Spleen (tissue), 11 donors: ENCODE results near the gene FTO. TPM values are rescaled to one million over a fixed set of nuclear protein-coding genes. Genes with fewer than 3 reads are reported as not detected.

Experiments used
- DNase-seq: peaks from one replicate; pipeline ENCODE4 v3.0.0-alpha.2; 2020
- H3K27ac ChIP-seq, 8 donors: fragments of 200-600 bp; sonication (generic) in 7 of 8; 1 replicate in 4 of 8; 2 replicates in 4 of 8; pipeline versions ENCODE4 v1.5.0 to v1.8.0; 2016 to 2021; ENCODE audit warnings: inconsistent platforms in 4 of 8, mild to moderate bottlenecking in 4 of 8, moderate library complexity in 1 of 8
- H3K27me3 ChIP-seq, 7 donors: fragments of 200-600 bp; sonication (generic) in 6 of 7; replicated peaks in 1 of 7; 1 replicate in 4 of 7; 2 replicates in 3 of 7; pipeline versions ENCODE4 v1.5.0 to v1.8.0; 2016 to 2021; ENCODE audit warnings: inconsistent platforms in 3 of 7, mild to moderate bottlenecking in 1 of 7
- H3K36me3 ChIP-seq, 6 donors: fragments of 200-600 bp; sonication (generic) in 5 of 6; 1 replicate in 4 of 6; 2 replicates in 2 of 6; pipeline versions ENCODE4 v1.5.0 to v1.8.0; 2016 to 2021; ENCODE audit warnings: inconsistent platforms in 2 of 6
- H3K4me1 ChIP-seq, 6 donors: fragments of 200-600 bp; sonication (generic) in 5 of 6; 1 replicate in 3 of 6; 2 replicates in 3 of 6; pipeline versions ENCODE4 v1.5.0 to v1.8.0; 2016 to 2021; ENCODE audit warnings: inconsistent platforms in 3 of 6
- H3K4me3 ChIP-seq, 8 donors: fragments of 200-600 bp; sonication (generic) in 7 of 8; 1 replicate in 4 of 8; 2 replicates in 4 of 8; pipeline versions ENCODE4 v1.5.0 to v1.8.0; 2016 to 2021; ENCODE audit warnings: inconsistent platforms in 4 of 8, mild to moderate bottlenecking in 4 of 8, moderate library complexity in 2 of 8
- H3K9me3 ChIP-seq, 8 donors: fragments of 200-600 bp; sonication (generic) in 7 of 8; 1 replicate in 4 of 8; 2 replicates in 4 of 8; pipeline versions ENCODE4 v1.5.0 to v1.8.0; 2016 to 2021; ENCODE audit warnings: inconsistent platforms in 4 of 8
- CTCF ChIP-seq, 11 experiments: fragments of 200-600 bp in 7 of 11; fragments of 450-650 bp in 4 of 11; sonication (generic) in 4 of 11; IDR thresholded peaks in 8 of 11; conservative IDR thresholded peaks in 3 of 11; 1 replicate in 7 of 11; 2 replicates in 4 of 11; pipeline versions ENCODE4 v1.4.0 to v1.8.0; 2016 to 2021; ENCODE audit warnings: antibody characterized with exemption in 11 of 11, inconsistent platforms in 4 of 11, mild to moderate bottlenecking in 1 of 11
- POLR2A ChIP-seq, 3 donors: fragments of 450-650 bp; IDR thresholded peaks; one replicate each; pipeline ENCODE4 v1.5.1; 2017; ENCODE audit warnings: antibody characterized with exemption in 3 of 3, mild to moderate bottlenecking in 1 of 3
- POLR2AphosphoS5 ChIP-seq, 3 donors: sonication (generic); formaldehyde crosslinking; IDR thresholded peaks; one replicate each; pipeline ENCODE4 v1.5.1; 2017; ENCODE audit warnings: antibody characterized with exemption in 3 of 3
- WGBS, 5 donors: extraction: QIAGEN DNeasy Blood & Tissue Kit in 3 of 5; methylation state at CpG; one replicate each; pipeline versions ENCODE4 v1.1.5 to v1.1.7; 2013 to 2018; 5-methylcytosine and 5-hydroxymethylcytosine counted together
- intact Hi-C: fragments of 100-400 bp; cut with DNase I; formaldehyde crosslinking; loops from one replicate; pipeline ENCODE4 v1.15.0; 2023; ENCODE audit warnings: low total_unique reads
- polyA plus RNA-seq, 3 donors: library from polyadenylated mRNA; stranded (reverse); fragments of 200-250 nt; gene quantifications; one replicate each; pipeline ENCODE4 v1.2.1, GENCODE V29; 2013
- total RNA-seq, 7 donors: library from RNA; depleted of rRNA in 3 of 7; stranded (reverse); fragments of >200 nt in 3 of 7; fragmentation: NEBNext Ultra II Directional in 4 of 7; extraction: Animal tissue kit (Norgen Biotek cat#: 25700) in 4 of 7; gene quantifications; one replicate each; pipeline versions ENCODE4 v1.1.0 to v1.2.1, GENCODE V29; 2016 to 2021
- donor health status: healthy with polysubstance abuse.
- donor health status: DM: no; HTN: no; CAD: no; lungs with moderate emphysema.
- donor health status: DM: no; HTN: no; CAD: no.
- donor health status: Bipolar disorder and iron deficiency.
- donor health status: healthy.
- donor health status: DM: no; HTN: no; CAD: no.
- donor health status: DM: yes; HTN: yes; CAD: no.

Gene FTO
- total and polyA plus RNA-seq, 10 donors = 6.8 to 89.8 (median 68.4) TPM

DNA sequence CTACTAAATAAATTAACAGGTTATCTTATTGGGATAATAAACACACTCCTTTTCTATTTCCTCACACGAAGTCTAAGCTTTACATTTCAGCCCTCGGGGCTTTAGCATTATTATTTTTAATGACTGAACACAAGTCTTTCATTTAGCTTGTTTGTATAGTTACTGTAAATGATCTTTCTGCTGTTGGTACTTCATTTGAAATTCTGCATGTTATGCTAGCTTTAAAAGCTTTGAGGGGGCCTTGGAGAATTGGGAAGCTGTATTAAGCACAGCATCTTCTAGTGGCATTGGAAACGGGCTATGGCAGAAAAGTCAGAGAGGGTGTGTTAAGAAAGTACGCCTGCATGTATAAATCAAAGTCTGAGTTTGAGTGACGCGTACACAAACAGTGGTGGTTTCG lies 243.7 kb downstream of the FTO start:
- Histone ChIP-seq H3K36me3 (no peaks in the 10 kb centered on the region), H3K4me1 (peaks cover 5 to 34% (median 15%) of the 10 kb centered on the region in 6 donors), H3K4me3 (no peak overlapping the region), H3K27me3 (no peaks in the 10 kb centered on the region), H3K9me3 (no peaks in the 10 kb centered on the region), H3K27ac (no peak overlapping the region)
- TF ChIP-seq POLR2A (IDR thresholded peaks at IDR 0.05) (no peak), CTCF (IDR thresholded peaks at IDR 0.05 in 8 of 11, conservative IDR thresholded peaks at IDR 0.05 in 3 of 11) (no peak), POLR2AphosphoS5 (IDR thresholded peaks at IDR 0.05) (no peak)
- intact Hi-C loops = no loop called here
- WGBS, 5 donors = 89 to 94% (median 92%) methylated on average over 7 of the region's 7 CpGs
- no peak for DNase-seq

GRCh38 chr16:53948326-53948725 lies 244.4 kb downstream of the FTO start:
- no peak overlapping the region for H3K4me3 ChIP-seq
- no peaks in the 10 kb centered on the region for H3K27me3 ChIP-seq
- 80 to 95% (median 88%) methylated on average over 4 of the region's 4 CpGs for WGBS, 5 donors
- intact Hi-C loops = no loop called here
- TF ChIP-seq CTCF (IDR thresholded peaks at IDR 0.05 in 8 of 11, conservative IDR thresholded peaks at IDR 0.05 in 3 of 11) (no peak), POLR2A (IDR thresholded peaks at IDR 0.05) (no peak), POLR2AphosphoS5 (IDR thresholded peaks at IDR 0.05) (no peak)
- no peak for DNase-seq
- no peak overlapping the region for H3K27ac ChIP-seq
- no peaks in the 10 kb centered on the region for H3K9me3 ChIP-seq
- peaks cover 5 to 37% (median 18%) of the 10 kb centered on the region in 6 donors for H3K4me1 ChIP-seq
- no peaks in the 10 kb centered on the region for H3K36me3 ChIP-seq

DNA sequence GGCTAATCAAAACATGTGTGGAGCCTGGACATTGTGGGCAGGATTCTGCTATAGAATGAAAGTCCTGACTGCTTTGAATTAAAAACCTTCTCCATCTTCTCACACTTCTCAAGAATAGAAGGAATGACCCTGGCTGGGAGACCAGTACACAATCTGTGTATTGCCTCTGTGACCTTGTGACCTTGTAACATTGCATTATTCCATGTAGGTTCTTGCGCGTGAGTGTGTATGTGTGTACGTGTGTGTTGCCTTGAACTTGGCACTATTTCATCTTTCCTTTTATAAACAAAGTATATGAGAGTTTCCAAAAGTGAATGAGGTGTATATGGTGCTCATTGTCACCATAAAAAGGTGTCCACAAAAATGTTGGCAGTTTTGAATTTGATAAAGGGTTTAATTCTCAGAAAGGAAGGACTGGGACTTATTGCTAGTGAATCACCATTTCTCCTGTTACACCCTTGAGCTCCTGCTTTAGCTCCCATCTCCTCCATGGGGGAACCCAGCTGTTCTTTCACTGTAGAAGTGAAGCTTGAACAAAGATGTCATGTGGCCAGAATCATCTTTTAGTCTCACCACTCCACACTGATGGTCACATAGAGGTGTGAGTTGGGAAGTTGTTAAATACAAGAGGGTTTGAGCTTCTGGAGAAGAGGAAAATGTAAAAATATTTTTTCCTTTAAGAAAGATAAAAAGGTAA lies 244.9 kb downstream of the FTO start:
- intact Hi-C loops = no loop called here

More for the DNA sequence above, 244.9 kb downstream of the FTO start:
- Histone ChIP-seq H3K36me3 (no peaks in the 10 kb centered on the region), H3K27ac (no peak overlapping the region), H3K27me3 (no peaks in the 10 kb centered on the region), H3K4me1 (peaks cover 5 to 37% (median 18%) of the 10 kb centered on the region in 6 donors), H3K9me3 (no peaks in the 10 kb centered on the region), H3K4me3 (no peak overlapping the region)
- DNase-seq = no peak
- TF ChIP-seq POLR2AphosphoS5 (IDR thresholded peaks at IDR 0.05) (no peak), CTCF (IDR thresholded peaks at IDR 0.05 in 8 of 11, conservative IDR thresholded peaks at IDR 0.05 in 3 of 11) (no peak), POLR2A (IDR thresholded peaks at IDR 0.05) (no peak)
- WGBS, 5 donors = 86 to 93% (median 89%) methylated on average over 3 of the region's 3 CpGs
